Measurements from ENCODE around the gene SLC35G3. TPM values are rescaled to one million over a fixed set of nuclear protein-coding genes. Genes with fewer than 3 reads are reported as not detected.
A peak's percentile ranks its signal among the peaks of the same experiment; 100 is the strongest.

The SLC35G3 gene
- total and polyA plus RNA-seq, 10 of the 15 experiments (the other 5 are each of a cell fraction or from before 2014, with no cell fraction given), result not detected

DNA sequence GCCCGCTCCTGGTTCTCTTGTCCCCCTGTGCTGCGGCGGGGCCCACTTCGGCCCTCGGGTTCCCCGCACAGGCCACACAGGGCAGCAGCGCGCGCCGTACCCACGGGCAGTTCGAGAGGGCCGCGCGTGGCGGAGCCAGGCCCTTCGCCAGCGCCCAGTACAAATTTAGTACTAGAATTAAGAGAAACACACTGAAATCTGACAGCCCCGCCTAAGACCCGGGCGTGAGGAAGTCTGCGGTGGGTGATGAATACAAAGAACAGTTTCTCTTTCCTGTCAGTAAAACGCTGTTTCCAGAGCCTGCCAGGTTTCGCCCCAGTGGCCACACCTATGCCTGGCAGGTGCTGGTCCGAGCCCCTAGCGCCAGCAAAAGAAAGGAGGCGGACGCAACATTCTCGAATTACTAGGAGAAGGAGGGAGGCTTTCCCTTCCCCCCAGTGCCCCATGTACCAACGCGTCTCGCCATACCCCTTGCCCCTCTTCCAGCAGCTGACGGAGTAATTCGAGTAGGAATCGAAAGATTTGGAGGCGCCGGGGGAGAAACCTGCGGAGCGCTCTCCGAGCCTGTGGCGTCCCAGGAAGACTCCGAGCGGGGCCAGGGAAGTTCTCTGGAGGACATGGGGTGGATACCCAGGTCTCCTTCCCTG, 48.1 kb upstream of the SLC35G3 start (continued):
- TF ChIP-seq, protein P1, sequence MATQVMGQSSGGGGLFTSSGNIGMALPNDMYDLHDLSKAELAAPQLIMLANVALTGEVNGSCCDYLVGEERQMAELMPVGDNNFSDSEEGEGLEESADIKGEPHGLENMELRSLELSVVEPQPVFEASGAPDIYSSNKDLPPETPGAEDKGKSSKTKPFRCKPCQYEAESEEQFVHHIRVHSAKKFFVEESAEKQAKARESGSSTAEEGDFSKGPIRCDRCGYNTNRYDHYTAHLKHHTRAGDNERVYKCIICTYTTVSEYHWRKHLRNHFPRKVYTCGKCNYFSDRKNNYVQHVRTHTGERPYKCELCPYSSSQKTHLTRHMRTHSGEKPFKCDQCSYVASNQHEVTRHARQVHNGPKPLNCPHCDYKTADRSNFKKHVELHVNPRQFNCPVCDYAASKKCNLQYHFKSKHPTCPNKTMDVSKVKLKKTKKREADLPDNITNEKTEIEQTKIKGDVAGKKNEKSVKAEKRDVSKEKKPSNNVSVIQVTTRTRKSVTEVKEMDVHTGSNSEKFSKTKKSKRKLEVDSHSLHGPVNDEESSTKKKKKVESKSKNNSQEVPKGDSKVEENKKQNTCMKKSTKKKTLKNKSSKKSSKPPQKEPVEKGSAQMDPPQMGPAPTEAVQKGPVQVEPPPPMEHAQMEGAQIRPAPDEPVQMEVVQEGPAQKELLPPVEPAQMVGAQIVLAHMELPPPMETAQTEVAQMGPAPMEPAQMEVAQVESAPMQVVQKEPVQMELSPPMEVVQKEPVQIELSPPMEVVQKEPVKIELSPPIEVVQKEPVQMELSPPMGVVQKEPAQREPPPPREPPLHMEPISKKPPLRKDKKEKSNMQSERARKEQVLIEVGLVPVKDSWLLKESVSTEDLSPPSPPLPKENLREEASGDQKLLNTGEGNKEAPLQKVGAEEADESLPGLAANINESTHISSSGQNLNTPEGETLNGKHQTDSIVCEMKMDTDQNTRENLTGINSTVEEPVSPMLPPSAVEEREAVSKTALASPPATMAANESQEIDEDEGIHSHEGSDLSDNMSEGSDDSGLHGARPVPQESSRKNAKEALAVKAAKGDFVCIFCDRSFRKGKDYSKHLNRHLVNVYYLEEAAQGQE (IDR thresholded peaks at IDR 0.05; ENCODE audit: low read depth, low read length), result no peak
- TF ChIP-seq TCF12 (IDR thresholded peaks at IDR 0.05; ENCODE audit: low read depth, low read length), result 0 out of 2 replicates have a peak, but pooled peaks have one; percentile 44
- no peak for TF ChIP-seq JUNB (IDR thresholded peaks at IDR 0.05)
- no peak for TF ChIP-seq CHD2 (IDR thresholded peaks at IDR 0.05; ENCODE audit: borderline replicate concordance, low read depth, low read length)
- TF ChIP-seq YY1 (IDR thresholded peaks at IDR 0.05; ENCODE audit: low read depth, low read length), result 0 out of 2 replicates have a peak, but pooled peaks have one; percentile 31
- peak; percentile 28 to 57 (median 53); a peak in 4 of 6 replicates for TF ChIP-seq CTCF (IDR thresholded peaks at IDR 0.05 in 2 of 3, conservative IDR thresholded peaks at IDR 0.05 in 1 of 3; ENCODE audit: control insufficient read depth in 2 of 3, extremely low read depth in 1 of 3, insufficient read depth in 1 of 3, low read depth in 3 of 3, low read length in 3 of 3)
- no peak for TF ChIP-seq IRF4 (IDR thresholded peaks at IDR 0.05; ENCODE audit: low read depth, low read length)
- no peak for TF ChIP-seq FOXM1 (IDR thresholded peaks at IDR 0.05; ENCODE audit: low read depth, low read length)
- TF ChIP-seq ATF7 (IDR thresholded peaks at IDR 0.05; ENCODE audit: low read depth), result no peak
- TF ChIP-seq E4F1 (IDR thresholded peaks at IDR 0.05; ENCODE audit: borderline replicate concordance, partially characterized antibody), result no peak
- peak; percentile 67 for TF ChIP-seq EED (IDR thresholded peaks at IDR 0.05; ENCODE audit: low read depth)
- no peak for TF ChIP-seq MYB (IDR thresholded peaks at IDR 0.05; ENCODE audit: borderline replicate concordance, low read depth, low read length)
- no peak for TF ChIP-seq TCF3 (IDR thresholded peaks at IDR 0.05; ENCODE audit: borderline replicate concordance, insufficient read depth, low read depth, low read length)
- no peak for TF ChIP-seq ZNF687 (IDR thresholded peaks at IDR 0.05)
- TF ChIP-seq, protein P2, sequence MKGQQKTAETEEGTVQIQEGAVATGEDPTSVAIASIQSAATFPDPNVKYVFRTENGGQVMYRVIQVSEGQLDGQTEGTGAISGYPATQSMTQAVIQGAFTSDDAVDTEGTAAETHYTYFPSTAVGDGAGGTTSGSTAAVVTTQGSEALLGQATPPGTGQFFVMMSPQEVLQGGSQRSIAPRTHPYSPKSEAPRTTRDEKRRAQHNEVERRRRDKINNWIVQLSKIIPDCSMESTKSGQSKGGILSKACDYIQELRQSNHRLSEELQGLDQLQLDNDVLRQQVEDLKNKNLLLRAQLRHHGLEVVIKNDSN (IDR thresholded peaks at IDR 0.05; ENCODE audit: borderline replicate concordance, extremely low read length, insufficient read depth, low read depth, low read length), result no peak
- TF ChIP-seq CREB1 (IDR thresholded peaks at IDR 0.05; ENCODE audit: low read depth), result no peak
- TF ChIP-seq RUNX3 (IDR thresholded peaks at IDR 0.05; ENCODE audit: low read length), result peak; percentile 71

Data from GM12878 (cell line).